SHP77 treated with DMSO at 0.1 percent for 48 hours (cell line): ENCODE data around the gene DNAH10.

Experiments
- DNase-seq: peaks from one replicate; lab custom pipeline; 2025; lab: John Stamatoyannopoulos, UW

Gene DNAH10

GRCh38 chr12:123799227-123799626 lies 37.1 kb downstream of the DNAH10 start:
- no peak for DNase-seq

DNA sequence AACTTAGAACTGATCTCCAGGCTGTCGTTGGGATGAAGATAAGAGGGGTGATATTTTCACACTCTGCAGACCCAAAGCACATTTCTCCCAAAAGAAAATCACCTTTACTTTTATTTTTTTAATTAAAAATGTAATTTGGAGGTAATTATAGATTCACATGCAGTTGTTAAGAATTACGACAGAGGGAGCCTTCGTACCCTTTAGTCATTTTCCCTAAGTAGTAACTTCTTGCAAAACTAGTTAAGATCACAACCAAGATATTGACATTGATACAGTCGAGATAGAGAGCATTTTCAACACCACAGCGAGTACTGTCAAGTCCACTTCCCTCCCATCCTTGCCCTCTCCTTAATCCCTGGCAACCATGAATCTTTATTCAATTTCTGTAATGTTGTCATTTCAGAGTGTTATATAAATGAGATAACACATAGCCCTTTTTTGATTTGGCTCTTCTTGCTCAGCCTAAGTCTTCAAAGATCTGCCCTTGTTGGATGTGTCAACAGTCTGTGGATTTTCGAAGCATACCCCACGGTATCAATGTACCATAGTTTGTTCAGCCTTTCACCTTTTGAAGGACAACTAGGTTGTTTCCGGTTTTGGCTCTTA lies 39.6 kb downstream of the DNAH10 start:
- DNase-seq: no peak

DNA sequence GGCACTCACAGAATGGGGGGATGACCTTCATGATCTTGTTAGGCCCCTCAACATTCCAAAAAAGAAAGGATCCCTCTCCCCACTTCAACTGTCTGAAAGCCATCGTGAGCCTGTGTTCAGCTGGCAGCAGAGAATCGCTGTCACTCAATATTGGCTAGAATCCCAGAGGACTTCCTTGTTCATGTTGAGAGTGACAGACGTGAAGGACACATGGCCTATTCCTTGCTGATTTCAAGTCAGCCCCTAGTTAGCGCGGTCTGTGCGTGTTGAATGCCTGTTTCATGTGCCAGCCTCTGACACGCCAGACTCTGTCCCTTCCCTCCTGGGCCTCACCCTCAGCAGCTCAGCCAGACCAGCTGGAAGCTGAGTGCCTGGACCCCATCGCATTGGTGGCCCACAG lies 43.1 kb downstream of the DNAH10 start:
- DNase-seq: no peak

GRCh38 chr12:123807002-123807401 lies 44.9 kb downstream of the DNAH10 start:
- DNase-seq: no peak

DNA sequence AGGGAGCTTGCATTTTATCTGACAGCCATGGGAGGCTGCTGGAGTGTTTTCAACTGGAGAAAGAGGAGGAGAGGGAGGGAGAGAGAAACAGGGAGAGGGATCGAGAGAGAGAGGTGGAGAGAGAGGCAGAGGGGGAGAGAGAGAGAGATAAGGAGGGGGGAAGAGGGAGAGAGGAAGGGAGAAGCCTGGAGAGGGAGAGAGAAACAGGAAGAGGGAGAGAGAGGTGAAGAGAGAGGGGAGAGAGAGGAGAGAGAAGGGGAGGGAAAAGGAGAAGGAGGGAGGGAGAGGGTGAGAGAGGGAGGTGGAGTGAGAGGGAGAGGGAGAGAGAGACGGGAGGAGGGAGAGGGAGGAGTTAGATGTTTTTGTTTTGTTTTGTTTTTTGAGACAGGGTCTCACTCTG lies 45.6 kb downstream of the DNAH10 start:
- DNase-seq: no peak

DNA sequence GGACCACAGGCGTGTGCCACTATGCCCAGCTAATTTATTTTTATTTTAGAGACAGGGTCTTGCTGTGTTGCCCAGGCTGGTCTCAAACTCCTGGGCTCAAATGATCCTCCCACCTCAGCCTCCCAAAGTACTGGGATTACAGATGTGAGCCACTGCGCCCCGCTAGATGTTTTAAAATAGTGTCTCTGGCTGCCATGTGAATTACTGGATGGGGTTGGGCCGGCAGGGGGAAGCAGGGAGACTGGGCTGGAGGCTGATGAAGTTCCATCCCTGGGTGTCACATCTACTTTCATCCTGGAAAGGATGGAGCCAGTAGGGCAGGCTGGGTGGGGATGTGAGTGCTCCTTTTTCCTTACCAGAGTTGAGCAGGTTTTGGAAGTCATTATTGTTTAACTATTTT lies 46.1 kb downstream of the DNAH10 start:
- no peak for DNase-seq

DNA sequence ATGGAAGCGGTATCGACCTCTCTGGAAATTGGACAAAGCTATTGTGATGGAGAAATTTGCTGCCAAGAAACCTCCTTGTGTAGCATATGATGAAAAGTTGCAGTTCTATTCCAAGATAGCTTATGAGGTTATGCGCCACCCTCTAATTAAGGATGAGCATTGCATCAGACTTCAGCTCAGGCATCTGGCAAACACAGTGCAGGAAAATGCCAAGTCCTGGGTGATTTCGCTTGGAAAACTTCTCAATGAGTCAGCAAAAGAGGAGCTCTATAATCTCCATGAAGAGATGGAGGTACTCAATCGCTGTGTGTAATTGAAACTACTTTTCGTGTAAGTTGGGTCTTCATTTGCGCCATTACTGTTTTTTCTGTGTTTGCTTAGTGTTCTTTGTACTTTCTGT lies 51.2 kb downstream of the DNAH10 start:
- DNase-seq: no peak

DNA sequence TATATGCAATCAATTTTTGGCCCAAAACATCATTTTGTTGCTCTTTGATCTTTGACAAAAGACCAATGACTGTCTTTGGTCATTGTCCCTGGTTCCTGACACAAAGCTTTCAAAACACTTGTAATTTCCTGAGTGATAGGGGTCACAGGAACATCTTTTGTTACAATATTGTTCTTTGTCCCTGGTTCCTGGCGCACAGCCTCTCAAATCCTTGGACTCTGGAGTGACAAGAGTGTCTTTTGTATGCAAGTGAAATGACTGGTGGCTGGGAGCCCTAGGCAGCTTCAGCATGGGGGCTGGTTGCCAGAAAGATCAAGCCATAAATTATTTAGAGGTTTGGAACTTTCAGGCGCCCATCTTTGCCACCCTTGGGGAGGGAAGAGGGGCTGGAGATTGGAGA lies 53.9 kb downstream of the DNAH10 start:
- no peak for DNase-seq

DNA sequence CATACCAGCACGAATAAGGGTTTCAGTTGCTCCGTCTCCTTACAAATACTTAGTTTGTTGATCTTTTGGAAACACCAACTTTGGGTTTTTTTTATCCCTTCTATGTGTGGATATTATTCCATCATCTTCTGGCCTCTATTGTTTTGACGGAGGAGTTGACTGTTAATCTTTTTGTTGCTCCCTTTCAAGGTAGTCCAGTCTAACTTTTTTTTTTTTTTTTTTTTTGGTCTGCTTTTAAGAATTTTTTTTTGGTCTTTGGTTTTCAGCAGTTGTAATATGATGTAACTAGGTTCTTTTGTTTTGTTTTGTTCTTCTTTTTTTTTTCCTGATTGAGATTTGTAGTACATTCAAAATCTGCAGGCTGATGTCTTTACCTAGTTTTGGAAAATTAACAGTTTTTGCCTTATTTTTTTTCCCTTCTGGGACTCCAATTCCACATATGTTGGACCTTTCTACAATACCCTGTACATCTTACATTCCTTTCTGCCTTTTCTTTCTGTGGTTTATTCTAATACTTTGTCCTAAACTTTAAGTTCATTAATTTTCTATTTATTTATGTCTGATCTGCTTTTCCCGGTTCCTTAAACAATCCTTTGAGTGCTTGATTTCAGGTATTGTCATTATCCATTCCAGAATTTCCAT lies 54.9 kb downstream of the DNAH10 start:
- DNase-seq: no peak

- DNase-seq: no peak
These were observed 60.7 kb downstream of the DNAH10 start for GRCh38 chr12:123822804-123823203.

GRCh38 chr12:123828120-123828519 lies 66.0 kb downstream of the DNAH10 start:
- no peak for DNase-seq

DNA sequence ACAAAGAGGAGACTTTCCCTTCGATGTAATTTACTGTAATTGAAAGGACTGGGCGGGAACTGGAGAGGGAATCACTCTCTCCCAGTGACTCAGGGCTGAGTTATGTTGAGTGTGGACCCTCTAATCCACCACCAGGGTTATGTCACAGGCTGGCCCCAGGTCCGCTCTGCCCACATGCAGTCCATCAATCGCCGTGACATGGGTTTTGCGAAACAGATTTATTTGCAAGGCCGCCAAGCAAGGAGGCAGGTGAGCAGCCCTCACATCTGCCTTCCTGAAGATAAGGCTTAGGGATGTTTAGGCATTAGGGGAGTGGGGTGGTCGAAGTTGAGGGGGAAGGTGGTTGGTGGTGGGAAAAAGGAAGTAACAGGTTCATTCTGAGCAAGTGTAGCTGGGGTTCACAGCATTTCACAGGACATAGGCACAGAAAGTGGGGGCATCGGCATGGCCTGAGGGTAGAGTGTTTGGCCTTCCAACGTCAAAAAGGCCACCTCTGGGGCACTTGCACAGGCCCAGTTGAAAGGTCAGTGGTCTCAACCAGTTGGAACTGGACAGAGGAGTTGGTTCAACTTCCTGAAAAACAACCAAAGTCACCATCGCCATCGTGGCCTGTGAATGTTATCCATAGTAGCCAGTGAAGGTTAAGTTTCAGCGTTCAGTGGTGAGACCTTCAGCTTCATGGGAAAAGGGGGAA lies 66.9 kb downstream of the DNAH10 start:
- DNase-seq: no peak

GRCh38 chr12:123829561-123829960 lies 67.5 kb downstream of the DNAH10 start:
- no peak for DNase-seq

DNA sequence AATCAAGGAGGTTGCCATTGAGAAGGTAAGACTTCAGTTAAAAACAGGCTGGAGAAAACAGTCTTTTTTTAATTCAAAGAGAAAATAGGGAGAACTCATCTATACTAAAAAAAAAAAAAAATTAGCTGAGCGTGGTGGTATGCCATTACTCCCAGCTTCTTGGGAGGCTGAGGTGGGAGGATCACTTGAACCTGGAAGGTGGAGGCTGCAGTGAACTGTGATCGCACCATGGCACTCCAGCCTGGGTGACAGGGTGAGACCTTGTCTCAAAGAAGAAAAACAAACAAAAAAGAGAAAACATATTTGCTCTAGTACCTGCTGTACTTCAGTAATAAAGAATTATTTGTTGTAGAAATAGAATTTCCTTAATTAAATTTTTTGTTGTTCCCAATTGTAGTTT lies 68.6 kb downstream of the DNAH10 start:
- DNase-seq: no peak

GRCh38 chr12:123832052-123832451 lies 70.0 kb downstream of the DNAH10 start:
- no peak for DNase-seq

- no peak for DNase-seq
These were observed 71.7 kb downstream of the DNAH10 start for GRCh38 chr12:123833830-123834229.

DNA sequence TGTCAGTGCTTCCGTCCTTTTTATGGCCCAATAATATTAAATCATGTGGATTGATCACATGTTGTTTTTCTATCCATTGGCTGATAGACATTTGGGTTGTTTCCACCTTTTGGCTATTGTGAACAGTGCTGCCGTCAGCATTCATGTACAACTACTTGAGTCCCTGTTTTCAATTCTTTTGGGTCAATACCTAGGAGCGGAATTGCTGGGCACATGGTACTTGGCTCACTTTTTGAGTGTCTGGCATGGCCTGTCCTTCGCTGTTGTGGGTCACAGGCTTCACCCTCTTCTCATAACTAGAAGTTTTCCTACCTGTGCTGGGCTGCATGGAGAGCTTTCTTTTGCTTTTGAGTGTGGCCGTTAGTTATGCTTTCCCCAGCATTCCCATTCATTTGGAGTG lies 72.7 kb downstream of the DNAH10 start:
- no peak for DNase-seq

- no peak for DNase-seq
These were observed 74.2 kb downstream of the DNAH10 start for GRCh38 chr12:123836292-123836691.

GRCh38 chr12:123839826-123840225 lies 77.7 kb downstream of the DNAH10 start:
- no peak for DNase-seq

DNA sequence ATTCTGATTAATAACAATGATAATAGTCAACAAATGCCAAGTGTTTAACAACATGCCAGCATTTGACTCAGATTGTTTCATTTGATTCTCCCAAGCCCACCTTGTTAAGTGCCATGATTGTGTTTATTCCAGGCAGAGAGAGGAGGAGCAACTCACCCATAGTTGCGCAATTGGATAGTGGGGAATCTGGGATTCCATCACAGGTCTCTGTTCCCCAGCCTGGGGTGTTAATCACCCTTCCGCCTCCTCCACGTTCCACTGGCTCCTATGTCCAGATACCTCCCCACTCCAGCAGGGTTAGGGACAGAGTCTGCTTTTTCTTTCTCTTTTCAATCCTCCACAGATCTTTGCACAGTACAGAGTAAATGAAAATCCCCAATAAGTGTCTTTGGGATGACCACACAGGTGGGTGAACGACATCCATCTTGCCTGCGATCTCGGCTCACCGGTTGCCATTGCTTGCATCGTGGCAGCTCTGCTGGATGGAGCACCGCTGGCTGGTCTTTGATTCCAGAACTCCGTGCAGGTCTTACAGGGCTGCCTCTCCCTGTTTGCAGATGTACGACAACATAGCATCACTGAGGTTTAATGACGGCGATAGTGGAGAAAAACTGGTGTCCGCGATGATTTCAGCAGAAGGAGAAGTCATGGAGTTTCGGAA lies 78.8 kb downstream of the DNAH10 start:
- DNase-seq: no peak

DNA sequence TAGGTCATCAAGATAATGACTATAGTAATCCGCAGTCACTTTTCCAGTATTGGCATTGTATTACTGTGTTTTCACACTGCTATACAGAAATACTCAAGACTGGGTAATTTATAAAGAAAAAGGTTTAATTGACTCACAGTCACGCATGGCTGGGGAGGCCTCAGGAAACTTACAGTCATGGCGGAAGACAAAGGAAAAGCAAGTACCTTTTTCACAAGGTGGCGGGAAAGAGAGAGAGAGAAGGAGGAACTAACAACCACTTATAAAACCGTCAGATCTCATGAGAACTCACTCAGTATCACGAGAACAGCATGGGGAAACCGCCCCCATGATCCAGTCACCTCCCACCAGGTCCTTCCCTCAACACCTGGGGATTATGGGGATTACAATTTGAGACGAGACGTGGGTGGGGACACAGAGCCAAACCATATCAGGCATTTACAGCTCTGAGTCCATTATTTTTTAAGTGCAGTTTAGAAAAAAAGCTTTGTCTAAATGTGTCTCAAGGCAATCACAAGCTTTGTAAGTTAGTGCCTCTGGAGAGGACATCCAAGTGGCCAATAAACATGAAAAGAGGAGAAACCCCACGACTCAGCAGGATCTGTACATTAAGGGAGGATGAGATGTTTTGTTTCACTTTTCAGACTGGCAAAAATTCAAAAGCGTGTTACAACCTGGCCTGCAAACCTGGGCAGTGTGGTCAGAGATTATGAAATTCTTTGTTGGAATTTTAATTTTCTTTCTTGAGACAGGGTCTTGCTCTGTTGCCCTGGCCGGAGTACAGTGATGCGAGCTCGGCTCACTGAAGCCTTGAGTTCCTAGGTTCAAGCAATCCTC lies 82.0 kb downstream of the DNAH10 start:
- DNase-seq: no peak

- DNase-seq: no peak
These were observed 83.8 kb downstream of the DNAH10 start for GRCh38 chr12:123845881-123846280.
